ENCODE results near the gene GLTP. TPM values are rescaled to one million over a fixed set of nuclear protein-coding genes. Genes with fewer than 3 reads are reported as not detected.
"Not testable (repeated sequence)": the region's sequence is repeated elsewhere in the genome, so short reads cannot be mapped to it uniquely, and the experiment has no call there.

Gene GLTP
- total and polyA plus RNA-seq, 2 experiments from 2014 or later, result 92.8 to 96.5 TPM

DNA sequence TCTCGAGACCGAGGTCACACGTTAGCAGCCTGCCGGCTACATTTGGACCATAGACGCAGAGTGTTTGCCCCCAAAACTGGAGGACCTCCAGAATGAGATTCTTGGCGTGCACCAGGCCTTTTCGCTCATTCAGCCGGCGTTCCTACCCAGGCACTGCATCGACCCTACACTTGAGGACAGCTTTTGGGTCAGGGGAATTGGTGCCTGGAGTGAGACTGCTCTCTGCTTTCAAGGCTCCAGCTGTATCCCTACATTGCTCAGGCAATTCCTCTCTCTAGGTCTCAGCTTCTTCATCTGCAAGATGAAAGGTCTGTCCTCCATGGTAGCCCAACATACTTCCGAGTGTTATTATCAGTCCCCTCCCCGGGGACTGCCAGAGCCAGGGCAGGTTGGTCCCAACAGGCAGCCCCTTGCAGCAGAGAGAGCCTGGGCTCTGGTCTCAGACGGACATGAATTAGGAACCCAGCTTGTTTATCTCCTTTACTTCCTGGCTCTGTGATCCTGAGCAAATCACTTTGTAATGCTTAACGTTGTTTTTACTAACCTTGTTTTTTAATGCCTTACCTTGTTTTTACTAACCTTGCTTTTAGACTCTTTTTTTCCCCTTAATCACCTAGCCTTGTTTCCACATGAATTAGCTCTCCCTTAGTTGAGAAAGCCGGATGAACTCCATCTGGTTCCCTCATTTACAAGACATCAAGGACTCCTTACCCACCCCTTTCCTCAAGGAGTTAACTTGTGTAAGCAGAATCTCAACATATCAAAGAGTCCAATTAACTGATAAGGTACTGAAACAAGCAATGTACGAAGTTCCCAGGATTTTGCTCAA lies 20.6 kb upstream of the GLTP start:
- Histone ChIP-seq H4K20me1 (ENCODE audit: insufficient read depth) (no peaks in the 10 kb centered on the region), H3K4me1 (ENCODE audit: insufficient read depth) (peaks cover 8% of the 10 kb centered on the region), H3K9ac (peak overlapping the region; percentile 85), H3K27me3 (replicated peaks; ENCODE audit: insufficient read depth) (no peaks in the 10 kb centered on the region), H3K4me2 (ENCODE audit: unreplicated experiment) (peak overlapping the region; percentile 94), H2AFZ (peak overlapping the region; percentile 95), H3K9me2 (ENCODE audit: insufficient read depth) (no peaks in the 10 kb centered on the region), H3K79me2 (ENCODE audit: insufficient read depth) (peaks cover 37% of the 10 kb centered on the region), H3K9me3 (ENCODE audit: low read depth) (no peaks in the 10 kb centered on the region), H3F3A (ENCODE audit: insufficient read depth) (no peaks in the 10 kb centered on the region), H3K4me3 (peak overlapping the region; percentile 82), H3K36me3 (ENCODE audit: low read depth) (peaks cover 6% of the 10 kb centered on the region), H3K27ac (peak overlapping the region; percentile 60)
- peak; percentile 26 for DNase-seq
- TF ChIP-seq EZH2 (IDR thresholded peaks at IDR 0.05; ENCODE audit: insufficient read depth, poor library complexity, severe bottlenecking) (no peak), EZH2phosphoT487 (IDR thresholded peaks at IDR 0.05; ENCODE audit: insufficient read depth, low read depth) (no peak)
- WGBS, 2 experiments (ENCODE audit: low coverage in 1 of 2, low lambda C conversion rate in 2 of 2, missing lambda C conversion rate in 2 of 2), result 2% methylated on average over 16 of the region's 16 CpGs
- in situ Hi-C loops (cut with MboI), result no loop called here

DNA sequence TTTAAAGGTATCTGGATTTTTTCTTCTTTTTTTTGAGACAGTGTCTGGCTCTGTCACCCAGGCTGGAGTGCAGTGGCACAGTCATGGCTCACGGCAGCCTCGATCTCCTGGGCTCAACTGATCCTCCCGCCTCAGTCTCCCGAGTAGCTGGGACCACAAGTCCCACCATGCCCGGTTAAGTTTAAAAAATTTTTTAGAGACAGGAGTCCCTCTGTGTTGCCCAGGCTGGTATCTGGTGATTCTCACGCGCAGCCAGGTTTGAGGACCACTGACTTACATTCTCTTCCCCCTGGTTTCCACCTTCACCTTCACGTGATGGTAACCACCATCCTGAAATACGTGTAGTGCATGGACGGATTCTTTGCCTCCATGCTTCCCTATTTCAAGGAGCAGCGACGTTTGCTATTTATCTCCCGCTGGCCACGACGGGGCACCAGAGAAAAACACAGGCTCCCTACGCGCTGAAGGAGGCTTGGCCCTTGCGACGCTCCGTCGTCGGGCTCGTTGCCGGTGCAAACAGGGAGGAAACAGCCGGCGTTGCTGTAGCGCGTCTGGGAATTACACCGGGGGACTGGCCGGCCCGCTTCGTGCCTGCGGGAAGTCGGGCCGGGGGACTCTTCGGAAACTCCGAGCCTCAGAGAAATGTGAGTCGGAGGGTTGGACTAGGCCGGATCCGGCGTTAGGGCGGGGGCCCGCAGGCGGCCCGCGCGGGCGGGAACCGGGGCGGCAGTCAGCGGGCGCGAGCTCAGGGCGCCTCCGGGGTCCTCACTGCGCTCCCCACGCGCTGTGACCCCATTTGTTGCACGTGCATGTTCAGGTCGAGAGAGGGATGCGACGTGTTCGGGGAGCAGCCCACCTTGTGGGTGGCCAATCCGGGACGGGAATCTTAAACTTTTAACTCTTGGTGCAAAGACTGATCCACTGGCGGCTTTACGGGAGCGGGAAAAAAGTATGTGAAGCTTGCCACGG lies 19.7 kb upstream of the GLTP start, which contains the start of gene TCHP:
Gene TCHP (plus strand): TSS at position 492 of the 969 bp plus-strand sequence. CDS start 2,753 bp downstream, outside the sequence.
- peak within 1 kb of the TSS; percentile 60 for H3K27ac ChIP-seq
- in situ Hi-C loops (cut with MboI), result no loop called here
- H3K79me2 ChIP-seq (ENCODE audit: insufficient read depth), result peaks cover 37% of the 10 kb centered on the region
- peak within 1 kb of the TSS; percentile 82 for H3K4me3 ChIP-seq
- H2AFZ ChIP-seq, result peak within 1 kb of the TSS; percentile 95
- no peaks in the 10 kb centered on the region for H3K9me2 ChIP-seq (ENCODE audit: insufficient read depth)
- H3F3A ChIP-seq (ENCODE audit: insufficient read depth), result no peaks in the 10 kb centered on the region
- H3K4me2 ChIP-seq (ENCODE audit: unreplicated experiment), result peak within 1 kb of the TSS; percentile 94
- H3K9me3 ChIP-seq (ENCODE audit: low read depth), result no peaks in the 10 kb centered on the region
- peaks cover 6% of the 10 kb centered on the region for H3K36me3 ChIP-seq (ENCODE audit: low read depth)
- H3K4me1 ChIP-seq (ENCODE audit: insufficient read depth), result peaks cover 8% of the 10 kb centered on the region
- H3K9ac ChIP-seq, result peak within 1 kb of the TSS; percentile 85
- TF ChIP-seq EZH2 (IDR thresholded peaks at IDR 0.05; ENCODE audit: insufficient read depth, poor library complexity, severe bottlenecking) (no peak), EZH2phosphoT487 (IDR thresholded peaks at IDR 0.05; ENCODE audit: insufficient read depth, low read depth) (no peak)
- 1% methylated on average over 62 to 69 of the region's 69 CpGs for WGBS, 2 experiments (ENCODE audit: low coverage in 1 of 2, low lambda C conversion rate in 2 of 2, missing lambda C conversion rate in 2 of 2)
- no peaks in the 10 kb centered on the region for H3K27me3 ChIP-seq (replicated peaks; ENCODE audit: insufficient read depth)
- peak; percentile 95 for DNase-seq
- no peaks in the 10 kb centered on the region for H4K20me1 ChIP-seq (ENCODE audit: insufficient read depth)

DNA sequence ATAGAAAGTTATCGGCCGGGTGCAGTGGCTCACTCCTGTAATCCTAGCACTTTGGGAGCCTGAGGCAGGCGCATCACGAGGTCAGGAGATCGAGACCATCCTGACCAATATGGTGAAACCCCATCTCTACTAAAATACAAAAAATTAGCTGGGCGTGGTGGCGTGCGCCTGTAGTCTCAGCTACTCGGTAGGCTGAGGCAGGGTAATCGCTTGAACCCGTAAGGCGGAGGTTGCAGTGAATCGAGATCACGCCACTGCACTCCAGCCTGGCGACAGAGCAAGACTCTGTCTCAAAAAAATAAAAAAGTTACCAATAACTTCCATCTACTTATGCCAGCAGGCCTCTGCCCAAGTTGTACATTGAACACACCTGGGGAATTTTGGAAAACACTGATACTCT lies 19.0 kb upstream of the GLTP start:
- H3F3A ChIP-seq (ENCODE audit: insufficient read depth); H3K9me2 ChIP-seq (ENCODE audit: insufficient read depth); H3K9me3 ChIP-seq (ENCODE audit: low read depth); H3K36me3 ChIP-seq (ENCODE audit: low read depth); H3K27me3 ChIP-seq (replicated peaks; ENCODE audit: insufficient read depth); H4K20me1 ChIP-seq (ENCODE audit: insufficient read depth); in situ Hi-C loops (cut with MboI); H3K4me1 ChIP-seq (ENCODE audit: insufficient read depth); DNase-seq: not testable (repeated sequence)
- Histone ChIP-seq H3K4me3 (peak overlapping the region; percentile 82), H3K4me2 (ENCODE audit: unreplicated experiment) (peak overlapping the region; percentile 94), H3K9ac (peak overlapping the region; percentile 85), H3K79me2 (ENCODE audit: insufficient read depth) (peaks cover 37% of the 10 kb centered on the region), H2AFZ (peak overlapping the region; percentile 95), H3K27ac (peak overlapping the region; percentile 60)
- 60 to 65% methylated on average over 15 of the region's 15 CpGs for WGBS, 2 experiments (ENCODE audit: low coverage in 1 of 2, low lambda C conversion rate in 2 of 2, missing lambda C conversion rate in 2 of 2)

DNA sequence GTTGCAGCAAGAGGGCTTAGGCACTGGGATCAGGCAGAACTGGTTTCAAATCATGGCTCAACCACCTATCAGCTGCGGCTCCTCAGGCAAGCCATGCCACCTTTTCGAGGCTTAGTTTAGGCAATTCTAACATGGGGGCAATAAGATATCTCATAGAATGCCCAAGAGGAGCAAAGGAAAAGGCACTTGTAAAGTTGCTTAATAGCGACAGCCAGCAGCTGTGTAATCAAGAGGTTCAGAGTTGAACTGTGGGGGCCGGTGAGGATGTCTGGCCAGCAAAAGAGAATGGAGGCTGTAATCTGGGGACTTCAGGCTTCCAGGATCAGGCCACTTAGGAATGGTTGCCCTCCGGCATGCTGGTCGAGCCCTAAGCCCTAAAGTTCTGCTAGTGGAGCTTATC lies 16.7 kb upstream of the GLTP start:
- Histone ChIP-seq H3K27me3 (replicated peaks; ENCODE audit: insufficient read depth) (no peaks in the 10 kb centered on the region), H3K9me2 (ENCODE audit: insufficient read depth) (no peaks in the 10 kb centered on the region), H3K27ac (no peak overlapping the region), H3F3A (ENCODE audit: insufficient read depth) (no peaks in the 10 kb centered on the region), H2AFZ (no peak overlapping the region), H3K36me3 (ENCODE audit: low read depth) (no peaks in the 10 kb centered on the region), H4K20me1 (ENCODE audit: insufficient read depth) (no peaks in the 10 kb centered on the region), H3K4me3 (no peak overlapping the region), H3K9ac (no peak overlapping the region), H3K9me3 (ENCODE audit: low read depth) (no peaks in the 10 kb centered on the region), H3K4me2 (ENCODE audit: unreplicated experiment) (no peak overlapping the region), H3K4me1 (ENCODE audit: insufficient read depth) (peaks cover 8% of the 10 kb centered on the region), H3K79me2 (ENCODE audit: insufficient read depth) (peaks cover 29% of the 10 kb centered on the region)
- DNase-seq, result no peak
- TF ChIP-seq EZH2phosphoT487 (IDR thresholded peaks at IDR 0.05; ENCODE audit: insufficient read depth, low read depth) (no peak), EZH2 (IDR thresholded peaks at IDR 0.05; ENCODE audit: insufficient read depth, poor library complexity, severe bottlenecking) (no peak)
- 89 to 95% methylated on average over 6 of the region's 6 CpGs for WGBS, 2 experiments (ENCODE audit: low coverage in 1 of 2, low lambda C conversion rate in 2 of 2, missing lambda C conversion rate in 2 of 2)
- in situ Hi-C loops (cut with MboI), result no loop called here
